Mammary epithelial cell (primary cell): ENCODE measurements around the gene NTS.

ENCODE experiments used
- EZH2 ChIP-seq: IDR thresholded peaks from 2 replicates; pipeline ENCODE4 v1.6.1; 2012; ENCODE audit warnings: low read length, inconsistent platforms, borderline replicate concordance
- TF ChIP-seq, protein P1 (sequence below), 2 donors: IDR thresholded peaks in 1 of 2; conservative IDR thresholded peaks in 1 of 2; 2 replicates each; pipeline ENCODE4 v1.5.1; 2011 to 2012; ENCODE audit warnings: inconsistent platforms in 2 of 2, low read length in 2 of 2, mild to moderate bottlenecking in 2 of 2, control low read depth in 1 of 2, low read depth in 1 of 2; ENCODE audit not compliant: insufficient read depth in 1 of 2; ENCODE audit errors: extremely low read depth in 1 of 2

- no peak for TF ChIP-seq EZH2
- TF ChIP-seq, protein P1, sequence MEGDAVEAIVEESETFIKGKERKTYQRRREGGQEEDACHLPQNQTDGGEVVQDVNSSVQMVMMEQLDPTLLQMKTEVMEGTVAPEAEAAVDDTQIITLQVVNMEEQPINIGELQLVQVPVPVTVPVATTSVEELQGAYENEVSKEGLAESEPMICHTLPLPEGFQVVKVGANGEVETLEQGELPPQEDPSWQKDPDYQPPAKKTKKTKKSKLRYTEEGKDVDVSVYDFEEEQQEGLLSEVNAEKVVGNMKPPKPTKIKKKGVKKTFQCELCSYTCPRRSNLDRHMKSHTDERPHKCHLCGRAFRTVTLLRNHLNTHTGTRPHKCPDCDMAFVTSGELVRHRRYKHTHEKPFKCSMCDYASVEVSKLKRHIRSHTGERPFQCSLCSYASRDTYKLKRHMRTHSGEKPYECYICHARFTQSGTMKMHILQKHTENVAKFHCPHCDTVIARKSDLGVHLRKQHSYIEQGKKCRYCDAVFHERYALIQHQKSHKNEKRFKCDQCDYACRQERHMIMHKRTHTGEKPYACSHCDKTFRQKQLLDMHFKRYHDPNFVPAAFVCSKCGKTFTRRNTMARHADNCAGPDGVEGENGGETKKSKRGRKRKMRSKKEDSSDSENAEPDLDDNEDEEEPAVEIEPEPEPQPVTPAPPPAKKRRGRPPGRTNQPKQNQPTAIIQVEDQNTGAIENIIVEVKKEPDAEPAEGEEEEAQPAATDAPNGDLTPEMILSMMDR (conservative IDR thresholded peaks at IDR 0.05 in 1 of 2, IDR thresholded peaks at IDR 0.05 in 1 of 2; ENCODE audit: extremely low read depth in 1 of 2, insufficient read depth in 1 of 2, low read depth in 1 of 2, low read length in 2 of 2) = no peak
These were observed 18.8 kb upstream of the NTS start for GRCh38 chr12:85855305-85855704.
